ENCODE measurements around the gene NUDT8. TPM values are rescaled to one million over a fixed set of nuclear protein-coding genes. Genes with fewer than 3 reads are reported as not detected.

Gene NUDT8
- total and polyA plus RNA-seq, 2 experiments from 2014 or later, result 13.6 to 28.7 TPM

- no peaks in the 10 kb centered on the region for H3K4me1 ChIP-seq (ENCODE audit: insufficient read depth)
- H3K27ac ChIP-seq, result no peak overlapping the region
- H3K9me3 ChIP-seq (ENCODE audit: low read depth), result no peaks in the 10 kb centered on the region
- no peaks in the 10 kb centered on the region for H3K9me2 ChIP-seq (replicated peaks; ENCODE audit: insufficient read depth)
- DNase-seq (ENCODE audit: low spot score), result no peak
- no peaks in the 10 kb centered on the region for H3K79me2 ChIP-seq
- no peaks in the 10 kb centered on the region for H3K27me3 ChIP-seq
- TF ChIP-seq EZH2 (IDR thresholded peaks at IDR 0.05; ENCODE audit: borderline replicate concordance) (no peak), EZH2phosphoT487 (IDR thresholded peaks at IDR 0.05; ENCODE audit: low read depth, severe bottlenecking, unreplicated experiment) (no peak), CTCF (IDR thresholded peaks at IDR 0.05; ENCODE audit: poor library complexity) (no peak)
- H2AFZ ChIP-seq, result no peak overlapping the region
- H3K4me2 ChIP-seq, result no peak overlapping the region
- no peaks in the 10 kb centered on the region for H3K36me3 ChIP-seq (replicated peaks; ENCODE audit: insufficient read depth, low read depth)
- no peaks in the 10 kb centered on the region for H4K20me1 ChIP-seq (ENCODE audit: insufficient read depth, poor library complexity, severe bottlenecking)
- no peak overlapping the region for H3K4me3 ChIP-seq
- 92% methylated on average over 22 of the region's 24 CpGs for WGBS (ENCODE audit: low lambda C conversion rate, missing lambda C conversion rate)
These were observed 16.1 kb upstream of the NUDT8 start for GRCh38 chr11:67645521-67646461.

GRCh38 chr11:67644472-67645418, 15.0 kb upstream of the NUDT8 start:
- no peak overlapping the region for H3K27ac ChIP-seq
- H4K20me1 ChIP-seq (ENCODE audit: insufficient read depth, poor library complexity, severe bottlenecking), result no peaks in the 10 kb centered on the region
- 95% methylated on average over 21 of the region's 22 CpGs for WGBS (ENCODE audit: low lambda C conversion rate, missing lambda C conversion rate)
- no peak overlapping the region for H2AFZ ChIP-seq
- no peak for TF ChIP-seq EZH2 (IDR thresholded peaks at IDR 0.05; ENCODE audit: borderline replicate concordance)
- TF ChIP-seq CTCF (IDR thresholded peaks at IDR 0.05; ENCODE audit: poor library complexity), result no peak
- no peak for TF ChIP-seq EZH2phosphoT487 (IDR thresholded peaks at IDR 0.05; ENCODE audit: low read depth, severe bottlenecking, unreplicated experiment)
- H3K36me3 ChIP-seq (replicated peaks; ENCODE audit: insufficient read depth, low read depth), result no peaks in the 10 kb centered on the region
- no peaks in the 10 kb centered on the region for H3K9me2 ChIP-seq (replicated peaks; ENCODE audit: insufficient read depth)
- no peaks in the 10 kb centered on the region for H3K79me2 ChIP-seq
- no peaks in the 10 kb centered on the region for H3K27me3 ChIP-seq
- no peaks in the 10 kb centered on the region for H3K9me3 ChIP-seq (ENCODE audit: low read depth)
- no peak overlapping the region for H3K4me2 ChIP-seq
- DNase-seq (ENCODE audit: low spot score), result peak; percentile 6
- H3K4me3 ChIP-seq, result no peak overlapping the region
- H3K4me1 ChIP-seq (ENCODE audit: insufficient read depth), result no peaks in the 10 kb centered on the region

- H3K9me3 ChIP-seq (ENCODE audit: low read depth), result no peaks in the 10 kb centered on the region
- no peaks in the 10 kb centered on the region for H3K36me3 ChIP-seq (replicated peaks; ENCODE audit: insufficient read depth, low read depth)
- 89% methylated on average over 5 of the region's 5 CpGs for WGBS (ENCODE audit: low lambda C conversion rate, missing lambda C conversion rate)
- no peak overlapping the region for H2AFZ ChIP-seq
- H3K27me3 ChIP-seq, result no peaks in the 10 kb centered on the region
- no peak overlapping the region for H3K27ac ChIP-seq
- no peak overlapping the region for H3K4me3 ChIP-seq
- no peaks in the 10 kb centered on the region for H3K79me2 ChIP-seq
- H3K4me1 ChIP-seq (ENCODE audit: insufficient read depth), result no peaks in the 10 kb centered on the region
- H4K20me1 ChIP-seq (ENCODE audit: insufficient read depth, poor library complexity, severe bottlenecking), result no peaks in the 10 kb centered on the region
- TF ChIP-seq EZH2phosphoT487 (IDR thresholded peaks at IDR 0.05; ENCODE audit: low read depth, severe bottlenecking, unreplicated experiment), result no peak
- no peak for TF ChIP-seq EZH2 (IDR thresholded peaks at IDR 0.05; ENCODE audit: borderline replicate concordance)
- TF ChIP-seq CTCF (IDR thresholded peaks at IDR 0.05; ENCODE audit: poor library complexity), result no peak
- H3K9me2 ChIP-seq (replicated peaks; ENCODE audit: insufficient read depth), result no peaks in the 10 kb centered on the region
- no peak overlapping the region for H3K4me2 ChIP-seq
- DNase-seq (ENCODE audit: low spot score), result peak; percentile 22
These were observed 14.3 kb upstream of the NUDT8 start for GRCh38 chr11:67644042-67644441.

Data from hepatocyte (in vitro differentiated cells).